Naive B cell (primary cell): ENCODE data around the gene RAD51B. TPM values are rescaled to one million over a fixed set of nuclear protein-coding genes. Genes with fewer than 3 reads are reported as not detected.

Experiments used
- ATAC-seq, 2 donors: fragments of 150-1000 bp; cut with Tn5 transposase; 2 replicates each; pipeline ENCODE4 v1.10.0; 2021; ENCODE audit warnings: low read depth in 2 of 2, mild to moderate bottlenecking in 2 of 2, moderate library complexity in 2 of 2
- DNase-seq: peaks from one replicate; pipeline ENCODE4 v3.0.0; 2022
- H3K27ac Mint-ChIP-seq, 6 donors: one replicate each; pipeline ENCODE4 v1.8.0; 2020 to 2022; ENCODE audit warnings: mild to moderate bottlenecking in 6 of 6, mixed read lengths in 6 of 6, moderate library complexity in 5 of 6, inconsistent platforms in 2 of 6
- H3K27me3 Mint-ChIP-seq, 3 donors: one replicate each; pipeline ENCODE4 v1.8.0; 2021 to 2022; ENCODE audit warnings: mixed read lengths in 3 of 3, mild to moderate bottlenecking in 1 of 3
- H3K36me3 Mint-ChIP-seq, 2 donors: one replicate each; pipeline ENCODE4 v1.8.0; 2020 to 2022; ENCODE audit warnings: mixed read lengths in 2 of 2, inconsistent platforms in 1 of 2, mild to moderate bottlenecking in 1 of 2
- H3K4me1 Mint-ChIP-seq, 3 donors: one replicate each; pipeline ENCODE4 v1.8.0; 2020 to 2022; ENCODE audit warnings: mixed read lengths in 3 of 3, inconsistent platforms in 1 of 3, mild to moderate bottlenecking in 1 of 3, moderate library complexity in 1 of 3
- H3K4me3 Mint-ChIP-seq, 8 donors: one replicate each; pipeline ENCODE4 v1.8.0; 2020 to 2022; ENCODE audit warnings: mild to moderate bottlenecking in 8 of 8, mixed read lengths in 8 of 8, moderate library complexity in 8 of 8, inconsistent platforms in 2 of 8
- H3K9me3 Mint-ChIP-seq, 7 donors: one replicate each; pipeline ENCODE4 v1.8.0; 2020 to 2022; ENCODE audit warnings: mixed read lengths in 7 of 7, mild to moderate bottlenecking in 5 of 7, inconsistent platforms in 2 of 7, moderate library complexity in 1 of 7
- polyA plus RNA-seq, 6 donors: library from polyadenylated mRNA; unstranded; fragments of 300-500 nt; fragmentation: Illumina TruSeq; gene quantifications; one replicate each; pipeline ENCODE4 v1.2.3, GENCODE V29; 2021; ENCODE audit warnings: low read depth in 6 of 6

Gene RAD51B
- polyA plus RNA-seq, 6 donors from 2014 or later, result 27.4 to 37.2 (median 31.8) TPM

DNA sequence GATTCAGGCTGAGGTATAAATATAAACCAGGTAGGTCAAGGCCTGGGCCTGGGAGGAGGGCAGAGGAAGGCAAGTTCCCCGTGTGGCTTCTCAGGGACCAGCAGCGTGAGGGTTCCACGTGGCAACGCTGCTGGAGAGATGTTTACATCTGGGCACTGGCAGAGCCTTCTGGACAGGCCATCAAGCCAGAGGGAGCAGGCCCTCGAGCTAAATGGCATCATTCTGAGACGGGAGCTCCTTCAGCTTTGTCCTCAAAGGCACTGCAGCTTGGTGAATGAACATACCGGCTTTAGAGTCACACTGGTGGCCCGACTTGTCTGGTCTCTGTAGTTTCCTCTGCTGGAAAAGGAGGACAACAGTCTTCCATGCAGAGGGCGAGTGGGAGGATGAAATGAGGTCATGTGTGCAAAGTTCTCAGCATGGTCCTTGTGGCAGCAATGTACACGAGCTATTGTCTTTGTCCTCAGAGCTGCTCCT is 742.0 kb downstream of the RAD51B start:
- H3K27me3 Mint-ChIP-seq, result peaks cover 0 to 6% (median 0%) of the 10 kb centered on the region in 3 donors
- peak overlapping the region in 1 of 8 donors; percentile 62 for H3K4me3 Mint-ChIP-seq
- peaks cover 40 to 63% (median 59%) of the 10 kb centered on the region in 3 donors for H3K4me1 Mint-ChIP-seq
- DNase-seq, result no peak
- H3K27ac Mint-ChIP-seq, result peak overlapping the region in 1 of 6 donors; percentile 47
- H3K36me3 Mint-ChIP-seq, result peaks cover 0 to 13% of the 10 kb centered on the region in 2 donors
- no peak for ATAC-seq
- peaks cover 0 to 7% (median 2%) of the 10 kb centered on the region in 7 donors for H3K9me3 Mint-ChIP-seq

DNA sequence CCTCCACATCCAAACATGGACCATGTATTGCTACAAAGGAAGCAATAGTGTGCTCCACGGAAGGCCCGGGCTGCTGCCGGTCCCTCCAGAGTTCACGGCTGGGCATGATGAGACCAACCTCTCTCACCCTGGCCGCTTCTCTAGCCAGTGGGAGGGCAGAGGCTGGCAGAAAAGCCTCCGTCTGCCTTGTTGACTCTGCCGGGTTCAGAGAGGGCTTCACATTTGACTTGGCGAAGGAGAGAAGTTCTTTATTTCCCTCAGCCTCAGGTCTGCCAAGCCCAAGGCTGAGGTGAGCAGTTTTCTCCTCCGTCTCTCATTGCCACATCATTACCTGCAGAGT is 743.3 kb downstream of the RAD51B start:
- DNase-seq, result no peak
- H3K4me1 Mint-ChIP-seq, result peaks cover 33 to 50% (median 46%) of the 10 kb centered on the region in 3 donors
- peak overlapping the region in 1 of 6 donors; percentile 12 for H3K27ac Mint-ChIP-seq
- peaks cover 0 to 6% (median 0%) of the 10 kb centered on the region in 3 donors for H3K27me3 Mint-ChIP-seq
- H3K36me3 Mint-ChIP-seq, result peaks cover 5 to 13% of the 10 kb centered on the region in 2 donors
- H3K9me3 Mint-ChIP-seq, result peaks cover 0 to 4% (median 2%) of the 10 kb centered on the region in 7 donors
- ATAC-seq, result no peak
- peak overlapping the region in 5 of 8 donors; percentile 67 to 85 (median 77) for H3K4me3 Mint-ChIP-seq

DNA sequence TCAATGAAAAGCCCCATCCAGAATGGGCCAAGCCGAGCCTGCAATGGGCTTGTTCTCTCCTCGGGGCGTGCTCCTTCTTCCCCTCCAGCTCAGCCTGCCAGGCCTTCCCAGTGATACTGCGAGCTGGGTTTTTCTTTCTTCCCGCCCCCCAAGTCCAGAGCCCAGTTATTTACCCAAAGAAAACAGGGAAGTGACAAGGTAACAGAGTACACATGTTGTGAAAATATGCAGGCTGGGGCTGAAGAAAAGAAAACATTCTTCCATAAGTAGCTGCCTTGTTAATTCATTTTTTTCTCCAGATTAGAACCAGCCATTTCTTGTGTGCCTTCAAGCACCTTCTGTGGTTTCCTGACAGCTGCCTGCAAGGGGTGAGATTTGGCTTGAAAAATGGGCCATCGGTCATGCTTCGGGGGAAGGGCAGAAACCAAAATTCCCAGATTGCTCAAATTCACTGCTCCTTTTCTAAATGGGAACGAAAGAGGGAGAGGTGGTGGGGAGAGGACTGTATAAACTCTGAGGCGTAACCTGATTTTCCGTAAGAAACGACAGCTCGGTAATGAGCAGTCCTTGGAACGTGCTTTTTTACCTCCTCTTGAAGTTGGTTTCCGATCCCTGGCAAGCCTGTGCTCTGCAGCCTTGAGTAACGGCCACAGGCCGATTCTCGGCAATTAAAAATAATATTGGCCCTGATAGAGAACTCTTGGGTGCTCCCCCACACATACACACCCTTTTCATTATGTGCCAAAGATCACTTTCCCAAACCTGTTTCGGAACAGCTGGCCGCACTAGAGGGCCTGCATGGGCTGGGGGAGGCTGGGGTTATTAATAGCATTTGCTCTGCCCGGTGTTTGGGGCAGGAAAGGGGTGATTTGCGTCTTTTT is 743.9 kb downstream of the RAD51B start:
- Mint-ChIP-seq H3K27me3 (peaks cover 0 to 6% (median 0%) of the 10 kb centered on the region in 3 donors), H3K27ac (peak overlapping the region in 5 of 6 donors; percentile 19 to 79 (median 51)), H3K9me3 (peaks cover 0 to 2% (median 1%) of the 10 kb centered on the region in 7 donors), H3K36me3 (peaks cover 7 to 9% of the 10 kb centered on the region in 2 donors), H3K4me1 (peaks cover 31 to 48% (median 44%) of the 10 kb centered on the region in 3 donors), H3K4me3 (peak overlapping the region in 7 of 8 donors; percentile 61 to 85 (median 77))
- ATAC-seq (peak; percentile 38 to 55), DNase-seq (no peak)

DNA sequence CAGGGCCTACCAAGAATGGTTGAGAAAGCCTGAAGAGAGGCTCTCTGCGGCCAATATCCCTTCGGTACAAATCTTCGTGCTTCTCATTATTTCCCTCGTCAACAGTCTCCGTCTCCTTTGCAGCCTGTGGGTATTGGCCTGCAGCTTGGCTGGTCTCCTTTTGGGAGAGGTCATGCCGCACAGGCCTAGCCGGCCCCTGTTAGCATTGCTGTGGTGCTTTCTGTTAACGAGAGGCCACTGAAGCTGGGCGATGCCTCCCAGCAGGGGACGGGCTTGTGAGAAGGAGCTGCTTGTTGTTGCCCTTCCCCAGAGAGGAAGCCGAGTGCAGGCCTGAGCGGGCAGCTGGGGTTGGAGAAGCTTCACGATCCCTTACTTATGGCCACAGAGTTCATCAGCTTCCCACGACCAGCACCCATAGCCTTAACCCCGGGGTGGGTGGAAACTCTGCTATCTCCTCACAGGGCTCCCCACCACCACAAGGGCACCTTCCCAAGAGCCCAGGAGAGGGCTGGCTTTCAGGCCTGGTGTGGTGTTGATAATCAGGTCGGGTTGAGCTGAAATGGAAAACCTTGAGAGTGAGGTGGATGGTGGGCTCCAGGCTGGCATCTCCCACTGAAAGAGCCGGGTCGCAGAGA is 744.7 kb downstream of the RAD51B start:
- peak overlapping the region in 5 of 8 donors; percentile 47 to 85 (median 77) for H3K4me3 Mint-ChIP-seq
- H3K27me3 Mint-ChIP-seq, result peaks cover 0 to 6% (median 0%) of the 10 kb centered on the region in 3 donors
- H3K4me1 Mint-ChIP-seq, result peaks cover 29 to 48% (median 44%) of the 10 kb centered on the region in 3 donors
- peaks cover 5 to 7% of the 10 kb centered on the region in 2 donors for H3K36me3 Mint-ChIP-seq
- peaks cover 0 to 3% (median 0%) of the 10 kb centered on the region in 7 donors for H3K9me3 Mint-ChIP-seq
- H3K27ac Mint-ChIP-seq, result peak overlapping the region in 2 of 6 donors; percentile 51 to 92
- DNase-seq, result no peak
- ATAC-seq, result no peak

DNA sequence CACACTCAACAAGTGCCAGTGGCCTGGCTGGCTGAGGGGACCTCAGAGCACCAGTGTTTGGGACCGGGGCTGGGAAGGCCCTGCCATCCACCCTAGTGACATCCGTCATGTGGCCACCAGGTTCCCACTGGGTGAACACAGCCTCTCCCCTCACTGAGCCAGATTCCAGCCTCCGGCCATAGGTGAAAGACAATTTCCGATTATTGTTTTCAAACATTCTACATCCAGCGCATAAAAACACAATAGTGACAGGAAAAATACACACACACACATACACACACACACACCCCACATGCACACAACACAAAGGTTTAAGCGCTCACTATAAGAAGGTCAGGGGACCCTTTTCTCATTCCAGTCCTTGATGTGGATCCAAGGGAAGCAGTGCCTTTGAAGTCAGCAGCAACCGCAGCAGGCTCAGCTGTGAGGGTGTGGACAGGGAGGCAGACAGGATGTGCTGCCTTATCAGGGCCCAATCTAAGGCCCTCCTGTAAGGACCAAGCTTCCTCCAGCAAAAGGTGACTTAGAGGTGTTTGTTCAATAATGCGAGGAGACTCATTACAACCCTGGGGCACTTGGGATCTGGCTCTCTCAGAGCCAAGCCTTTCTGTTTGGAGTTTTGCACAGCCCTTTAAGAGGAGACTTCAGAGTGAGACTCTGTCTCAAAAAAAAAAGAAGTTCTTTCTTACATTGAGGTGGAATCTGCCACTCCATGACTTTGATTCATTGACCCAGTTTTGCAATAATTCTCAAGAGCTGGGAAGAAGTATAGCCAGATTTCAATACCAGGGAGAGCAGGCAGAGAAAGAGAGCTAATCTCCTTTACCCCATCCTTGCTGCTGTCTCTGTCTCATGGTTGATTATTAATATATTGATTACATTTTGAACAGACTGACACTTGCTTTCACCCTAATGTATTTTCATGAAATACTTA is 745.5 kb downstream of the RAD51B start:
- Mint-ChIP-seq H3K27ac (peak overlapping the region in 5 of 6 donors; percentile 11 to 92 (median 59)), H3K4me3 (peak overlapping the region in 3 of 8 donors; percentile 26 to 60 (median 55)), H3K27me3 (peaks cover 0 to 6% (median 0%) of the 10 kb centered on the region in 3 donors), H3K4me1 (peaks cover 29 to 48% (median 44%) of the 10 kb centered on the region in 3 donors), H3K9me3 (peaks cover 0 to 3% (median 0%) of the 10 kb centered on the region in 7 donors), H3K36me3 (peaks cover 5 to 7% of the 10 kb centered on the region in 2 donors)
- ATAC-seq (no peak), DNase-seq (no peak)

DNA sequence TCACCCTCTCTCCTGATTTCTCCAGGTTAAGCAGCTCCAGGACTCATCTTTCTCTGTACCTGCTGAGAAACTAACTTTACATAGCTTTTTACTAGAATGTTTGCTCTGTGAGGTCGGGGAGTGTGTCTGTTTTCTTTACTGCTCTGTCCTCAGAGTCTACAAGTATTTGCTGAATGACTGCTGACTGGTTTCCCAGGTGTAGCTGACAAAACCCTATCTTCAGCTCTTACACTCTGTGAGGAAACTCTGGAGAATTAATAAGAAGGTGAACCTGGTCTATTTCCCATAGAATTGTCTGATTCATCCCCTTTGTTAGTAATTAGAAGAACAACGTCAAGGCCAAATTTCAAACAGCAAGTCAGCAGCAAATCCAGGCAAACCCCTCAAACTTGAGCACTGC is 746.5 kb downstream of the RAD51B start:
- peaks cover 25 to 44% (median 40%) of the 10 kb centered on the region in 3 donors for H3K4me1 Mint-ChIP-seq
- H3K9me3 Mint-ChIP-seq, result peaks cover 0 to 3% (median 0%) of the 10 kb centered on the region in 7 donors
- ATAC-seq (no peak), DNase-seq (no peak)
- H3K4me3 Mint-ChIP-seq, result no peak overlapping the region
- H3K27me3 Mint-ChIP-seq, result peaks cover 0 to 2% (median 0%) of the 10 kb centered on the region in 3 donors
- peaks cover under 1 to 7% of the 10 kb centered on the region in 2 donors for H3K36me3 Mint-ChIP-seq
- peak overlapping the region in 2 of 6 donors; percentile 5 to 41 for H3K27ac Mint-ChIP-seq

DNA sequence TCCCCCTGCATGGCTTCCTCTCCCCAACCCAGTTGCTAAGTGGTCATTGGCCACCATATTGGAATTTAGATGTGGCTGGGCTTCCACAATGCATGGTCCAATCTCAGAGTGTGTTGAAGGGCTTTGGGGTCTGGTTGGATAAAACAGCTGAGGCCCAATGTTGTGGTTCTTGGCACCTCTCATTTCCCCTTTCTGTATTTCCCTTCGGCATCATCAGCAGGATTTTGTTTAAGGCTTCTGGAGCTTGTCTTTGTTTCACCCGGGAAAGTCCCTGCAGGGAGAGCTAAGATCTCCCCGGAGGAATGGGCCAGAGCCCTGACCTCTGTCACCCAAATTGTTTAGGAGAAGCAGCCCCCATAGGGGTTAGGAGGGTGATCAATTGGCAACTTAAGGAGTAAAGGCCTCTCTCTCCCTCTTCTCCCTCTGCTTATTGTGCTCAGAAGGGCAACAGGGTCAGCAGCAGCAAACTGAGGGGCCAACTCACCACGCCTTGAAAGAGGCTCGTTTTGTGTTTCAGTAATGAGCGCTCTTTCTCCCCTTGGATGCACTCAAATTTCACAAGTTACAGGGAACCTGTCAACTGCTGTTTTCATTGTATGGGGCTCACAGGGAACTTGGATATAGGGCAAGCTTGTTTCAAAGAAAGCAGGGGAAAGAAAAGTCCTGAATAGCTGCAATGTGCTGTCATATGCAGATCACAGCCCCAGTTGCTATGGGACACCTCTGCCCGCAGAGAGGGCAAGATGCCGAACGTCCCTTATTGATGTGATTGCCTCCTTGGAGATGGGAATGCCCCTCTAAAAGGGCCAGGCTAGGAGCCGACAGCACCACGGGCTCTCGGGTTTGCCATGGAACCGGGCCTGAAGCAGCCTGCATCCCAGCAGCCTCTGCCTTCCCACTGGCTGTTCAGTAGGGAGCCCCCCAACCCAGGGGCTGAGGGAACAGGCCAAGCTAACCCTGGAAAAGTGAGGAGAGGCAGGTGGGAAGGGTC is 749.6 kb downstream of the RAD51B start:
- Mint-ChIP-seq H3K4me3 (no peak overlapping the region), H3K36me3 (peaks cover 0 to 7% of the 10 kb centered on the region in 2 donors), H3K4me1 (peaks cover 8 to 24% (median 19%) of the 10 kb centered on the region in 3 donors), H3K9me3 (peaks cover 0 to 3% (median 0%) of the 10 kb centered on the region in 7 donors), H3K27me3 (no peaks in the 10 kb centered on the region), H3K27ac (no peak overlapping the region)
- DNase-seq, result no peak
- no peak for ATAC-seq

DNA sequence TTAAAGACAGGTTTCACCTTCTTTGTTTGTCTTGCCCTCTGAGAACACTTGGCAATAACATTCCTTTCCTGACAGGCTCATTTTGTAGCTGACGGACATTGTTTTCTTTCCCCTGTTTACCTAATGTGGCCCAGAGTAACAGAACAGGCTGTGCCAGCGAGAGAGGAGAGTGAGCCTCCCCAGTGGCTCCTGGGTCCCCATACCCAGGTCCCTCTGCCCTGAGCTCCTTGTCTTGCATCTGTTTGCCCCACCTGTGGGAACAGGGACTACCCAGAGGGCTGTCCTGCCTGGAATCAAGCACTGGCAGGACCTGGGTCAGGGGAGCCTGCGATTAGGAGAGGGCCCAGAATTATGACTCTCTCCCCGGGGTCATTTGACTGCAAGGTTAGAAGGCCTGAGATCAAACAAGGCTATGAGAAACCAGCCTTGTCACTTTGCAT is 750.4 kb downstream of the RAD51B start:
- Mint-ChIP-seq H3K4me1 (peaks cover 5 to 18% (median 14%) of the 10 kb centered on the region in 3 donors), H3K27me3 (no peaks in the 10 kb centered on the region), H3K27ac (peak overlapping the region in 2 of 6 donors; percentile 52 to 81), H3K36me3 (peaks cover 0 to 7% of the 10 kb centered on the region in 2 donors), H3K4me3 (no peak overlapping the region), H3K9me3 (peaks cover 0 to 3% (median 0%) of the 10 kb centered on the region in 7 donors)
- no peak for ATAC-seq
- no peak for DNase-seq

DNA sequence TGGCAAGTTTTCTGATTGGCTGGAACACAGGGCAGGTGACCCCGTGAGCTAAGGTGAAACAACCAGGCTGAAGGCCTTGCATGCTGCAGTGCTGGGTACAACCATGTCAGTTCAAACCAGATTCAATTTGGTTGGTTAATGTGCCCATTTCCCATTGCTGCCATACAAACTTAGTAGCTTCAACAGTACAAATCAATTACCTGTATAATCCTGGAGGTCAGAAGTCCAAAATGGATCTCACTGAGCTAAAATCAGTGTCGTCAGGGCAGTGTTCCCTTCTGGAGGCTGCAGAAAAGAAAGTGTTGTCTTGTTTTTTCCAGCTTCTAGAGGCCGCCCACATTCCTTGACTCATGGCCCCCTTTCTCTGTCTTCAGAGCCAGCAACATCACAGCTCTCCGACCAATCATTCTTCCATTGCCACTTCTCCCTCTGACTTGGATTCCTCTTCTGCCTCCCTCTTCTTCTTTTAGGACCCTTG is 751.6 kb downstream of the RAD51B start:
- no peak for DNase-seq
- no peak for ATAC-seq
- Mint-ChIP-seq H3K4me1 (peaks cover 8 to 23% (median 9%) of the 10 kb centered on the region in 3 donors), H3K27ac (peak overlapping the region in 2 of 6 donors; percentile 81 to 91), H3K4me3 (no peak overlapping the region), H3K36me3 (peaks cover 0 to 7% of the 10 kb centered on the region in 2 donors), H3K27me3 (no peaks in the 10 kb centered on the region), H3K9me3 (peaks cover 0 to 4% (median 0%) of the 10 kb centered on the region in 7 donors)

DNA sequence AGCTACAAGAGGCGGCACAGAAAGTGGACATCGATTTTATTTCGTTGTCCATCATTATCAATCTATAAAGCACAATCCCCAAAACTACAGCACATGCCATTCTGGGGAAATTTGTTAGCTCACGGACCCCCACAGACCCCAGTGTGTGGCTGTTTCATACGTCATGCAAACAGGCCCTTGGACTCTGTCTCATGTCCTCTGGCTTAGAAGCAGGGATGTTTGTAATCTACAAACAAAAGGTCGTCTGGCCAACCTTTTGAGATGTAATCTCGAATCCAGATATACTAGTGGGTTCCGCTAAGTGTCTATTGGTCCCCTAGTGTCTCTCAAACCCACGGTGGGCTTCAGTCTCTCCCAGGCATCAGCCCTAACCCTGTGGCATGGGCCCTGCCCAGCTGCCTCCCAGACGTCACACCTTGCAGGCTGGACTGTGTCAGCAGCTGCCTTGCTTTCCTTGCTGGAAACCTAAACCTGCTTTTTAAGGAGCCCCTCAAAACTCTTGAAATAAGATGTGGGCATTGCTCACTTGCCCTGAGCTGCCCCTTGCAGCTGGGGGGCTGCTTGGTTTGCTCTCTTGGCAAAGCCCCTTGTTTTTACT is 752.4 kb downstream of the RAD51B start:
- DNase-seq, result no peak
- no peak for ATAC-seq
- peaks cover 0 to 4% (median 0%) of the 10 kb centered on the region in 7 donors for H3K9me3 Mint-ChIP-seq
- no peaks in the 10 kb centered on the region for H3K27me3 Mint-ChIP-seq
- peaks cover 8 to 25% (median 9%) of the 10 kb centered on the region in 3 donors for H3K4me1 Mint-ChIP-seq
- peak overlapping the region in 2 of 6 donors; percentile 60 to 91 for H3K27ac Mint-ChIP-seq
- peaks cover 0 to 7% of the 10 kb centered on the region in 2 donors for H3K36me3 Mint-ChIP-seq
- H3K4me3 Mint-ChIP-seq, result peak overlapping the region in 1 of 8 donors; percentile 4

DNA sequence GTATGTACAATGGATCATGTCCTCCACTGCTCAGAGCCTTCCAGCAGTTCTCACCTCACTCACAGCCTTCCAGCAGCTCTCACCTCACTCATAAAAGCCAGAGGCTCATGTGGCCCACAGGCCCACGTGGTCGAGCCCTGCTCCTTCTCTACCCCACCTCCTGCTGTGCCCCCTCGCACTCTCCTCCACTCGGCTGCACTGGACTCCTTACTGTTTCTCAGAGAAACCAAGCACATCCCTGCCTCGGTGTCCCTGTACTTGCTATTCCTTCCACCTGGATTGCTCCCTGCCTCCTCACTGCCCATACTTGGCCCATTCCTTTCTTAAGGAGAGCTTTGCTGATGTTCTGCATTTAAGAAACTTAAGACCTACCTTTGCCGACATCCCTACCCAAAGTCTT is 753.5 kb downstream of the RAD51B start:
- DNase-seq (no peak), ATAC-seq (no peak)
- peak overlapping the region in 2 of 6 donors; percentile 60 to 67 for H3K27ac Mint-ChIP-seq
- peaks cover 9 to 25% (median 10%) of the 10 kb centered on the region in 3 donors for H3K4me1 Mint-ChIP-seq
- peaks cover 0 to 4% (median 0%) of the 10 kb centered on the region in 7 donors for H3K9me3 Mint-ChIP-seq
- no peak overlapping the region for H3K4me3 Mint-ChIP-seq
- H3K27me3 Mint-ChIP-seq, result no peaks in the 10 kb centered on the region
- no peaks in the 10 kb centered on the region for H3K36me3 Mint-ChIP-seq
